ENCODE results near the gene CHST9. TPM values are rescaled to one million over a fixed set of nuclear protein-coding genes. Genes with fewer than 3 reads are reported as not detected.
"Not testable (repeated sequence)": the region's sequence is repeated elsewhere in the genome, so short reads cannot be mapped to it uniquely, and the experiment has no call there.

The CHST9 gene
- total RNA-seq, 1 donor from 2014 or later, result 0.32 TPM

DNA sequence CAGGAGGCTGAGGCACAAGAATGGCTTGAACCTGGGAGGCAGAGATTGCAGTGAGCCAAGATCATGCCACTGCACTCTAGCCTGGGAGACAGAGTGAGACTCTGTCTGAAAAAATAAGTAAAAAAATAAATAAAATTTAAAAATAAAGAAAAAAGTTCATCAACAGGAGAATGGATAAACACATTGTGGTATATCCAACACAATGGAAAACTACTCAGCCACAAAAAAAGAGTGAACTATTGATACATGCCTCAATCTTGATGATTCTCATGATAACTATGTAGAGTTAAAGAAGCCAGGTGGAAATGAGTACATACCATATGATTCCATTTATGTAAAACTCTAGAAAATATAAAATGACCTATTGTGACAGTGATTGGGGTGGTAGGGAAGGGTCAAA is 195.3 kb downstream of the CHST9 start:
- Mint-ChIP-seq H3K27me3 (ENCODE audit: unreplicated experiment) (peaks cover 18% of the 10 kb centered on the region), H3K9me3 (ENCODE audit: unreplicated experiment) (peaks cover 12% of the 10 kb centered on the region), H3K4me3 (ENCODE audit: unreplicated experiment) (no peak overlapping the region), H3K36me3 (ENCODE audit: unreplicated experiment) (no peaks in the 10 kb centered on the region), H3K27ac (ENCODE audit: unreplicated experiment) (no peak overlapping the region), H3K4me1 (ENCODE audit: unreplicated experiment) (no peaks in the 10 kb centered on the region)
- no peak for DNase-seq (ENCODE audit: extremely low spot score, unreplicated experiment)
- TF ChIP-seq, protein P1, sequence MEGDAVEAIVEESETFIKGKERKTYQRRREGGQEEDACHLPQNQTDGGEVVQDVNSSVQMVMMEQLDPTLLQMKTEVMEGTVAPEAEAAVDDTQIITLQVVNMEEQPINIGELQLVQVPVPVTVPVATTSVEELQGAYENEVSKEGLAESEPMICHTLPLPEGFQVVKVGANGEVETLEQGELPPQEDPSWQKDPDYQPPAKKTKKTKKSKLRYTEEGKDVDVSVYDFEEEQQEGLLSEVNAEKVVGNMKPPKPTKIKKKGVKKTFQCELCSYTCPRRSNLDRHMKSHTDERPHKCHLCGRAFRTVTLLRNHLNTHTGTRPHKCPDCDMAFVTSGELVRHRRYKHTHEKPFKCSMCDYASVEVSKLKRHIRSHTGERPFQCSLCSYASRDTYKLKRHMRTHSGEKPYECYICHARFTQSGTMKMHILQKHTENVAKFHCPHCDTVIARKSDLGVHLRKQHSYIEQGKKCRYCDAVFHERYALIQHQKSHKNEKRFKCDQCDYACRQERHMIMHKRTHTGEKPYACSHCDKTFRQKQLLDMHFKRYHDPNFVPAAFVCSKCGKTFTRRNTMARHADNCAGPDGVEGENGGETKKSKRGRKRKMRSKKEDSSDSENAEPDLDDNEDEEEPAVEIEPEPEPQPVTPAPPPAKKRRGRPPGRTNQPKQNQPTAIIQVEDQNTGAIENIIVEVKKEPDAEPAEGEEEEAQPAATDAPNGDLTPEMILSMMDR (IDR thresholded peaks at IDR 0.05), result no peak

DNA sequence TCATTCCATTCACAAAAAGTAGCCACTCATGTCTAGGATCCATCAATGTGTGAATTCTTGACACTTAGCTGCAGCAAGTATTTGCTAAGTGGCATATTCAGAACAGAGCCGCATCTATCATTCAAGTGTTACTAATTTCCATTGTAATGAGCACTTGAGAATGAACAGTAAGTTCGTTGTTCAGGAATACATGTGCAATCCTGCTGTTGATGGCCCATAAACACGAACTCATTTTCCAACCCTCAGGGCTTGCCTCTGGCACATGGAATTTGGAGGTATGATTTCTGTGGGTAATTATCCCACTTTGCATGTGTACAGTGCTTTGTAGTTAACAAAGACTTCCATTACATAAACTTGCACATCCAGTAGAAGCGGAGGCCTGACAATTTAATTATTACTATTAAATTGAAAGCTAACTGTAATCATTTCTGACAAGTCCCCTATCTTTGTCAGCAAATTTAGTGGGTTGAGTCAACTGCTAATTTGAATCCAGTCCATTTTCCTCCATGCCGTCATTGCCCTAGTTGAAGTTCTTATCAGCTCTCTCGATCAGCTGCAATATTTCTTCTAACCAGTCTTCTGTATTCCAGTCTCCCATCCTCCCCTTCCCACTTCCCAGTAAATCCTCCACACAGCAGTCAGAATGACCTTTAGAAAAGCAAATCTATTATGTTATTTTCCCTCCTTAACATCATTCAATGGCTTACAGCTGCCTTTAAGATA is 203.6 kb downstream of the CHST9 start:
- no peak for DNase-seq (ENCODE audit: extremely low spot score, unreplicated experiment)
- H3K4me3 Mint-ChIP-seq (ENCODE audit: unreplicated experiment), result no peak overlapping the region
- H3K27me3 Mint-ChIP-seq (ENCODE audit: unreplicated experiment), result peaks cover 20% of the 10 kb centered on the region
- no peaks in the 10 kb centered on the region for H3K4me1 Mint-ChIP-seq (ENCODE audit: unreplicated experiment)
- TF ChIP-seq, protein P1 (IDR thresholded peaks at IDR 0.05), result no peak
- peaks cover 6% of the 10 kb centered on the region for H3K9me3 Mint-ChIP-seq (ENCODE audit: unreplicated experiment)
- no peaks in the 10 kb centered on the region for H3K36me3 Mint-ChIP-seq (ENCODE audit: unreplicated experiment)
- H3K27ac Mint-ChIP-seq (ENCODE audit: unreplicated experiment), result no peak overlapping the region

DNA sequence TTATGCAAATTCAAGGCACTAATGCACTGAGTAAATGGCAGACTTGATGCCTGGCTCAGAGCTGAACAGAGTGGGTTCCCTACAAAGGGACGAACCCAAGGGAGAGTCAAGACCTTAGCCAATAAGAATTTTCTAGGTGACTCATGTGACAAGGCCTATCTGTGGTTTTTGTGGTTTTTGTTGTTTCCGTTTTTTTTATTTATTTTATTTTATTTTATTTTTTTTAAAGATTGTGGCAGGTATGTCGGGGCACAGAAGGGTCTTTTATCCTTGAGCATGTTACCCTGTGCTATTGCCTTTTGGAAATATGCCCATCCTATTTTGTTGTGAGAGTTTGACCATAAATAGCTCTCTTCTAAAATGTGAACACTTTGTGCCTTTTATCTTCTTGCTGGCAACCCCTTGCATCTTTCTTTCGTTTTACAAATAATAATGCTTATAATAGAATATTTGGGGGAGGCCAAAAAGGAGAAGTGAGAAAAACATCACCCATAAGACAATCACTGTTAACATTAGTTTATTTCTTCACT is 206.2 kb downstream of the CHST9 start:
- Mint-ChIP-seq H3K36me3 (ENCODE audit: unreplicated experiment) (no peaks in the 10 kb centered on the region), H3K4me3 (ENCODE audit: unreplicated experiment) (no peak overlapping the region), H3K27ac (ENCODE audit: unreplicated experiment) (no peak overlapping the region), H3K4me1 (ENCODE audit: unreplicated experiment) (no peaks in the 10 kb centered on the region), H3K9me3 (ENCODE audit: unreplicated experiment) (no peaks in the 10 kb centered on the region), H3K27me3 (ENCODE audit: unreplicated experiment) (peaks cover 8% of the 10 kb centered on the region)
- no peak for DNase-seq (ENCODE audit: extremely low spot score, unreplicated experiment)
- TF ChIP-seq, protein P1 (IDR thresholded peaks at IDR 0.05), result no peak

DNA sequence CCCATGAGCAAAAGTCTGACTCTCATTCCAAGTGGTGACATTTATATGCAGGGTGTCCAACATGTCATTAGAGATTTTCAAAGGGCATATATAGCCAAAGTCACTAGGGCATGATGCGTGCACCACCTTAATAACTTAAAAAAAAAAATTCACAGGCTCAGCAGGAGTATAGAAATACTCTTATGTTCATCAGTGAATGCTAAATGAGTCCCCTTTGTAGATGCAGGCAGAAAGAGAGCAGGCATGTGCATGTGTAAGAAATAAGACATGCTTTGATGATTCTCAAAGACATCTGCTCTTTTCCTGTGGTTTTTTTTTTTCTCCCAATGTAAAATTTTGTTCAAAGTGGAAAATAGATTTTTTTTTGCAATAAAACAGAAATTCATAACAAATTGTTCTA is 207.3 kb downstream of the CHST9 start:
- Mint-ChIP-seq H3K4me1 (ENCODE audit: unreplicated experiment) (no peaks in the 10 kb centered on the region), H3K27ac (ENCODE audit: unreplicated experiment) (no peak overlapping the region), H3K27me3 (ENCODE audit: unreplicated experiment) (peaks cover 8% of the 10 kb centered on the region), H3K36me3 (ENCODE audit: unreplicated experiment) (no peaks in the 10 kb centered on the region), H3K9me3 (ENCODE audit: unreplicated experiment) (no peaks in the 10 kb centered on the region), H3K4me3 (ENCODE audit: unreplicated experiment) (no peak overlapping the region)
- no peak for DNase-seq (ENCODE audit: extremely low spot score, unreplicated experiment)
- TF ChIP-seq, protein P1 (IDR thresholded peaks at IDR 0.05), result no peak

DNA sequence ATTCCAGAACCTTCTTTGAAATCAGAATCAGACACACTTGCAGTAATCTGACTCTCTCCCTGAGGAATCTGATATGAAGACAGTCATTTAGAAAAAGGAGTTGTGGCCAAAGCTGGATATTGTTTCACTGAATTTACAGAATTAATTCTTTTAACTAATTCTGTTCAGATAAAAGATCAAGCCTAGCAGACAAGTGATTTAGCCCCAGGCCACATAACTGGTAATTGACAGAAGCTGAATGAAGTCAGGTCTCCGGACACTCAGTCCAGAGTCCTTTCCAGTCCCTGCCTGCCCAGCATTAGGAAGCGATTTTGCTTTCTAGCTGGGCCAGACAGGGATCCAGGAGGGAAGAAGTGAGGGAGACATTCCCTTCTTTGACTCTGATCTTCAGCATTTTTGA is 208.9 kb downstream of the CHST9 start:
- Mint-ChIP-seq H3K27me3 (ENCODE audit: unreplicated experiment) (peaks cover 6% of the 10 kb centered on the region), H3K4me1 (ENCODE audit: unreplicated experiment) (no peaks in the 10 kb centered on the region), H3K4me3 (ENCODE audit: unreplicated experiment) (no peak overlapping the region), H3K27ac (ENCODE audit: unreplicated experiment) (no peak overlapping the region), H3K36me3 (ENCODE audit: unreplicated experiment) (no peaks in the 10 kb centered on the region), H3K9me3 (ENCODE audit: unreplicated experiment) (peaks cover 6% of the 10 kb centered on the region)
- no peak for DNase-seq (ENCODE audit: extremely low spot score, unreplicated experiment)
- TF ChIP-seq, protein P1 (IDR thresholded peaks at IDR 0.05), result no peak

DNA sequence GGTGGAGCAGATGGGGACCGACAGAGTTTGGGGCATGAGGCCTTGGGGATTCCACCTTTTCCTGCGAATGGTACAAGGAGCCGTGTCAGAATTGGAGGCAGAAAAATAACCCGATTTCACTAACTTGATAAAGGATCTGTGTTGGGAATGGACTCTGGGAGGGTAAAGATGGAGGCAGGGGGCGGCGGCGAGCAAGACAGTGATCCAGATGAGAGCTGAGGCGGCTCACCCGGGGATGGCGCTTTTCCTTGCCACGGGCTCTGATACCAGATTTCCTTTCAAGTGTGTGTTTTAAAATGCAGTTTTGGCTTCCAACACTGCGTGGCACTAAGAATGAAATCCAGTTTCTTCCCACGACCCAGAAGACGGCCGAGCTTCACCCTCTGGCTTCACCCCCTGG is 212.6 kb downstream of the CHST9 start:
- not testable (repeated sequence) for H3K36me3 Mint-ChIP-seq (ENCODE audit: unreplicated experiment); DNase-seq (ENCODE audit: extremely low spot score, unreplicated experiment); H3K4me1 Mint-ChIP-seq (ENCODE audit: unreplicated experiment); H3K4me3 Mint-ChIP-seq (ENCODE audit: unreplicated experiment); H3K27me3 Mint-ChIP-seq (ENCODE audit: unreplicated experiment); H3K27ac Mint-ChIP-seq (ENCODE audit: unreplicated experiment); H3K9me3 Mint-ChIP-seq (ENCODE audit: unreplicated experiment)

Data from osteocyte (in vitro differentiated cells).